ENCODE data around the gene TSC2. TPM values are rescaled to one million over a fixed set of nuclear protein-coding genes. Genes with fewer than 3 reads are reported as not detected.

Gene TSC2
- total RNA-seq, 1 donor from 2014 or later = 23.6 TPM

DNA sequence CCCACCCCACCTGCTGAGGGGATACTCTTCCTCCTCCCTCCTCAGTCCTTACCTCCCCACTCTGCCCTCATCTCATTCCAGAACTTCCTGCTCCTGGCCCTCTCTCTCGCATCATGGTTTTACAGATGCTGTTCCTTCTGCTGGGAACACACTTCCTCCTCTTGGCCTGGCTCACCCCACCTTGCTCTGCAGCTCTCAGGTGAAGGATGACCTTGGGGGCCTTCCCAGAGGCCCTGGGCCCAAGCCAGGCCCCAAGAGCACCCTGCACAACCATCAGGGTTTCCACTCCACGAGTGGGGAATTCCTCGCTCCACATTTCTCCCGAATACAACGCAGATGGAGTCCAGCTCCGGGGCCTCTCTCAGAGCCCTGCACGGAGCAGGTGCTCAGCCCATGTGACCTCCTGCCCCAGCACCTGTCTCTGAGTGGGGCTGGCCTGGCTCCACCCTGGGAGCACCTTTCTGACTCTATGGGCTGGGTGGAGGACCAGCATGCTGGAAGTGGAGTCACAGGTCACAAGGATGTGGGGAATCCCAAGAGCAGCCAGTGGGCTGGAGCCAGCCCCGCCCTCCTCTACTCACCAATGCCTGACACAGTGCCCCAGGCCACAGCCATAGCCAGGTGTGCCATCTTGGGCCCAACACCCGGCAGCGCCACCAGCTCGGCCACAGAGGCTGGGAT, 4.7 kb upstream of the TSC2 start:
- DNase-seq (ENCODE audit: low read depth in 2 of 2) = no peak

DNA sequence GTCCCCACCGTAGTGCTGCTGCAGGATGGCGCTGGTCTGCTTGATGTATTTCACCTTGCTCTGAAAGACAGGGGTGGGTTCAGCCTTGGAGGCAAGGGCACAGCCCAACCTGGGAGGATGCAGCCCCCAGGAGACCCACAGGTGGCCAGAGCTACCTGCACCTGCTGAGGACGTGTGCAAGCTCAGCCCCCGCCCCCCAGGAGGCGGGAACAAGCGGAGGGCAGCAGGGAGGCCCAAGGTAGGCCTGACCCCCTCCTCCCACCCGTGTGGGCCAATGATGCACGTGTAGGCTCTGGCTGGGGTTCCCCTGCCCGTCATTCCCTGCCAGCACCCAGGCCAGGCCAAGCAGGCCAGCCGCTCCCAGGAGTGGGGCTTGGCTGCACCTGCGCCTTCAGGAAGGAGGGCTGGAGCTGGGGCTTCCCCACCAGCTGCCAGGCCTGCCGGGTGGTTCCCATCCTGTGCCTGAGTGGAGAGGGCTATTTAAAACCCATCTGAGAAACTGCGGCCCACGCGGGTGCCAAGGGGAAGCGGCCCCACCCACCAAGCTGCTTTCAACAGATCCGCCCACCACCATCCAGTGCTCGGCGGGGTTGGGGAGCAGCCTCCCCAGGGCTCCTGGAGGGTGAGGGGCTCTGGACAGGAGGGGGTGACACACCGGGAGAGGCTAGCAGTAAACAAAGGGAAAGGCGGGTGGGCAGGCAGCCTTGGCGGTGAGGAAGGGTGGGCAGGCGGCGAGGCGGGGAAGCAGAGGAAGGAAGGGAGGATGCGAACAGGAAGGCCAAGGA, 3.9 kb upstream of the TSC2 start:
- peak in 1 of 2 donors; percentile 79 for DNase-seq (ENCODE audit: low read depth in 2 of 2)

DNA sequence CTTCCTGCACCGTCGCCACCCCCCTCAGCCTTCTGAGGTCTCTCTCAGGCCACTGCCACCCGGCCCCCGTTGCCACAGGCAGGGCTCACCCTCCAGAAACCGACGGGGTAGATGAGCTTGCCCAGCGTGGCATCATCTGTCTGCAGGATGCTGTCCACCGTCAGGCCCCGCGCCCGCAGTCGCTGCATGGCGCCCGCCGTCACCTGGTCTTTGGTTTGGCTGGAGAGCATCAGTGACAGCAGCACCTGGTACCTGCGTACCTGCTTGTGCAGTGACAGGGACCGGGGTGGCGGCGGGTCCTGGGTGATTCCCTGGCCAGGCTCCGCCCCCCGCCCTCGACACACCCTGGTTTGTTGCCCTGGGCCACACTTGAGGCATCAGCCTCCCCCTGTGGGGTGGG, 3.2 kb upstream of the TSC2 start:
- no peak for DNase-seq (ENCODE audit: low read depth in 2 of 2)

DNA sequence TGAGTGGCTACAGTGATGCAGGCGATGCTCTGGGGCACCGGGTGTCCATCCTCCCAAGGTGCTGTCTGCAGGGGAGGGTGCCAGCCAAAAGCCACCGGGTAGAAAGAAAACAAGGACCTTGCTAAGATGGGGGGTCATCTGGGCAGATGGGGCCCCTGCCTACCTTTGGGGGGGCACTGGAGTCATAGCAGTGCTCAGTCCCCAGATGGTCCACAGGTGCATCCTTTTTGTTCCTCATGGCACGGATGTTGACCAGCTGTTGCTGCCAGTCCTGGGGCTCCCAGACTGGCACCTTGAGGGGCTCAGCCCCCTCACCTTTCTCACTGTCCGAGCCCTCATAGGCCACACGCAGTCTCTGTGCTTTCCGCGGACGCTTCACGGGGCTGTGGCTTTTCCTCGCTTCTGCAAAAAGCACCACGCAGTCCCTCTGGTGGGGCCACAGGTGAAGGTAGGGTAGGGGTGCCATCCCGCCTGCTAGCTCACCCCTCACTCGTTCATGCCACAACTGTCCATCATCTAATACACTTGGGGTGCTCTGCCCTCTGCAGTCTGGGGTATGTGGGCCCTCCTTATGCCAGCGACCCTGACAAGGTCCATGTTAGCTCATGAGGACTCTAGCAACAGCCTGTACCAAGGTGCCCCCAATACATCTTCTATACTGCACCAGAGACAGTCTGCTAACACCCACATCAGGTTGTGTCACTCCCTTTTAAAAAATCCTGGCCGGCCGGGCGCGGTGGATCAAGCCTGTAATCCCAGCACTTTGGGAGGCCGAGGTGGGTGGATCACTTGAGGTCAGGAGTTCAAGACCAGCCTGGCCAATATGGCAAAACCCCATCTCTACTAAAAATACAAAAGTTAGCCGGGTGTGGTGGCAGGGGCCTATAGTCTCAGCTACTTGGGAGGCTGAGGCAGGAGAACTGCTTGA, 1.6 kb upstream of the TSC2 start:
- DNase-seq (ENCODE audit: low read depth in 2 of 2) = no peak

DNA sequence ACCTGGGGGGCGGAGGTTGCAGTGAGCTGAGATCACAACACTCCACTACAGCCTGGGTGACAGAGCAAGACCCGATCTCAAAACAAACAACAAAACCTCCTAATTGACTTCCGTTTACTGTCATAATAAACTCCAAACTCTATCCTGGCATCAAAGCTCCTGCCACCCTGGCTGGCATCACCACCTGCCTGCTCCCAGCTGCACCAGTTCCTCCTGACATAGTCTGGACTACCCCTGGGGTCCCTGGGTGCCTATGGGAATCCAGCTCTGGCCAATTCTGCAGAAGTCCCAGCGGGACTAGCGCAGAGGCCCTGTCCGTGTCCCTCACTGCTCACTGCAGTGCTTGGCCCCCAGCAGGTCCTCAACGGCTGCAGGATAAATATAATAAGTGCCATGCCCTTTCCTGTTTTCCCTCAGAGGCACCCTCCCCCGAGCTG, 874 bp upstream of the TSC2 start:
- peak in 1 of 2 donors; percentile 68 for DNase-seq (ENCODE audit: low read depth in 2 of 2)

DNA sequence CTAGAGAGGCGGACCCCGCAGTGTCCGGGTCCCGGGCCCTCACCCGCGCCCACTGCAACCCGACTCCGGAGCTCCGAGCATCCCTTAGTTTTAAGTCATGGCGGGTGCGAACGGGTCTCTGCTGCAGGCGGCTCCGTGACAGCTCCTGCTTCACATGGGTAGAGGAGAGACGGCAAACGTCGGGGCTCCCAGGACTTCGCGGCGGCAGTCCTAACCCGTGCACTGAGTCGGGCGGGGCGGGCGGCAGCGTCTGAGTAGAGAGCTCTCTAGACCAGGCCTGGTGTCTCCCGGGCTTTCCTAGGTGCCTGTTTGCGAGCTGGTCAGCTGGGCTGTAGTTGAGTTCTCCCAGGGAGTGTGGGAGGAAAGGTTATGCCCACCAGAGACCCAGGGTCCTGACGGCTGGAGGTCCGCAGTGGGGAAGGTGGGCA, 345 bp downstream of the TSC2 start:
- DNase-seq (ENCODE audit: low read depth in 2 of 2) = peak in 1 of 2 donors; percentile 28

DNA sequence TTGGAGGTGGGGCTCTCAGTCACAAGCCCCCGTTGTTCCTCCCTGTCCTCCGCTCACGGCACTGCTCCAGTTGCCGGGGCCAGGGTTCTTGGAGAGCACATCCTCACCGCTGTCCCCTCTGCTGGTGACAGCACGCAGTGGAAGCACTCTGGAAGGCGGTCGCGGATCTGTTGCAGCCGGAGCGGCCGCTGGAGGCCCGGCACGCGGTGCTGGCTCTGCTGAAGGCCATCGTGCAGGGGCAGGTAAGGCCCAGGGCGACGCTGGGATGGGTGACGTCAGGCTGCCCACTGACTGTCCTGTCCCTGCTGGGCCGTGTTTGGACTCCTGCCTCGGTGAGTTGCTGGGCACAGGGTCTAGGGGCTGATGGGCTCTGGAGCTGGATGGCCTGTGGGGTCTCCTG, 5.4 kb downstream of the TSC2 start:
- DNase-seq (ENCODE audit: low read depth in 2 of 2) = no peak

DNA sequence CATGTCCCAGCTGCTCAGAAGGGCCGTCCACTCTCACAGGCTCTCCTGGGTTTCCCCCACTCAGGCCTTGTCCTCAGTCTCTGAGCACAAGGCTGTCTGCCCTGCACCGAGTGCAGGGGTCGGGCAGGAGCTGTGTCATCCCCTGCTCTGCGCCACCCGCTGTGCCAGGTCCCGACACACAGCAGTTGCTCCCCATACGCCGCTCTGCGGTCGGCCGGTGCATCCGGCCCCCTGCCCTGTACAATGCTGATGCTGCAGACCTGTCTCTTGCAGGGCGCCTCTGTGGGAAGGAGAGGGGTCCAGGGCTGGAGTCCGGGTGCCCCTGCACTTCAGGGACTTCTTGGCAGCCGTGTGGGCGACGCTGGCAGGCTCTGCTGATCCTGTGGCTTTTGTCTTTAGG, 6.1 kb downstream of the TSC2 start:
- no peak for DNase-seq (ENCODE audit: low read depth in 2 of 2)

DNA sequence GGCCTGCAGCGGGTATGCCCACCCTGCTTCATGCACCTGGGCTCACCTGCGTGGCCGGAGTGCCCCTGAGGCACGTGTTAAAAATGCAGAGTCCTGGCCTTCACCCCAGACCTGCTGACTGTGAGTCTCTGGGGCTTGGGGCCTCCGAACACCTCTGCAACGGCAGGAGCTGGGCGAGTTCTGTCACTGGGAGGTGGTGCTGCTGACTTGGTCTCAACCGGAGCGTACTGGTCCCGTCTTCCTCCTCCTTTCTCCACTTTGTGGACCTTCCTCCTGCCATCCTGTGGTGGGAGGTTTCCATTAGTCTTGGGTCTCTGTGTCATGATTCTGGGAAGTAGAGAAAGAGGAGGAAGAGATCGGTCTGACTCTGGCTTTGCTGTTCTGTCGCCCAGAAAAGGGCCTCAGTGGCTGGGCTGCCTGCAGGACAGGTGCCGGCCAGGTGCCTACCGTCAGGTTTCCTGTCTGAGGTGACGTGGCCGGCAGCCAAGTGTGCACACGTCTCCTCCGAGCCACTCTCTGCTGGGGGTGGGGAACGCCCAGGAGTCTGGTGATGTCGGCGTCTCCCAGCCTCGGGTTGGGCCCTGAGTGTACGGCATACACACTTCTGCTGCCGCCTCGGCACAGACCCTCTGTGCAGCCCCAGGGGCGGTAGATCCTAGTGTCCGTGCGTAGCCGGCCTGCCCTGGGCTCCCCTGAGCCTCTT, 6.9 kb downstream of the TSC2 start:
- no peak for DNase-seq (ENCODE audit: low read depth in 2 of 2)

DNA sequence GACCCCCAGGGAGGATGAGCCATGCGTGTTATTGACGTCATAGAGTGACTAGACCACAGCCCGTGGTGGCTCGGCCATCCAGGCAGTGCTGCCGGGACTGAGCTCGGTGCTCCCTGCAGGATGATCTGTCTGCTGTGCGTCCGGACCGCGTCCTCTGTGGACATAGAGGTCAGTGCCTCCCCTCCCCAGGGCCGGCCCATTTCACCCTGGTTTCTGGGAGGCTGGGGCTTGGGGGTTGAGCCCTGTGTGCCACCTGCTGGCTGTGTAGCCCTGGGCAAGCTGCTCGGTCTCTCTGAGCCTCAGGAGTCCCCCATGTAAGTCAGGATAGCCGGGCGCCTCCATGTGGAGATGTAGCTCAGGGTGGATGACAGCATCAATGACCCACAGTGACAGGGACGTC, 8.3 kb downstream of the TSC2 start:
- peak in 1 of 2 donors; percentile 51 for DNase-seq (ENCODE audit: low read depth in 2 of 2)

DNA sequence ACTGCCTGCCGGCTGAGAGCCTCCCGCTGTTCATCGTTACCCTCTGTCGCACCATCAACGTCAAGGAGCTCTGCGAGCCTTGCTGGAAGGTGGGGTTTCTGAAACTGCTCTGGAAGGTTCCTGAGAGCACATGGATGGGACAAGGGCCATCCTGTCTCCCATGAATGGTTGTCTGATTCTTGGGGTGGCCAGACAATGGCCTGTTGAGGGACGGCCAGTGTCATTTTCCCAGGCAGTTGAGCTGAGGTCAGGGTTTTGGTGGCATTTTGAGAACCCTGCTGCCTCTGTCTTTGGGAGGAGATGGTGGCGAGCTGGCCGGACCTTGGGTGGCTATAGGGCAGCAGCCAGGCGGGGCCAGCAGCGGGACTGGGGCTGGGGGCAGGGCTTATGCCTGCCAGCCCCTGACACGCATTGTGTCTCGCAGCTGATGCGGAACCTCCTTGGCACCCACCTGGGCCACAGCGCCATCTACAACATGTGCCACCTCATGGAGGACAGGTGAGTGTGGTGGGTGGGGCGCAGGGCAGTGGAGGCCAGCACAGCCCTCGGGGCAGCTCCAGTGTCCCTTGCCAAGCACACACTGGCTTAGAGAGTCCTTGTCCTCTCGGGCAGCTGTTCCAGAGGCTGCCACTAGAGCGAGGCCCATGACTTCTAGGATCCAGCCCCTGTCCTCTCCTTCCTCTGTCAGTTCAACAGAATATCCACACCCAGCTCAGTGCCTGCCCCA, 9.1 kb downstream of the TSC2 start:
- DNase-seq (ENCODE audit: low read depth in 2 of 2) = no peak

DNA sequence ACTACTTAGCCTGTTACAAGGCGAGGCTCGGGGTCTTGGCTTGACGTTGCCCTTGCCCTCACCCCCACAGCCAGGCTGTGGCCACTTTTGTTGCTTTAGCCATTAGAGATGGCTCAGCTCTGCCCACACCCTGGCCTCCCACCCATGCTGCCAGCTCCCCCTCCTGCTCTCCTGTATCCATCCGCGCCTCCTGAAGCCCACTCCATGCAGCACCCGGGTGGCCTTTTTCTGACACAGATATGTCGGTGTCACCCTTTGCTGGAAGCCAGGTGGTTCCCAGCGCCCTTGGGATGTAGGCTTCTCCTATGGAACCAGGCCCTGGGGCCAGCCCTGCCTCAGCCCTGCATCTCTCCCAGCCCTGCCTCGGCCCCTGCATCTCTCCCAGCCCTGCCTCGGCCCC, 9.7 kb downstream of the TSC2 start:
- no peak for DNase-seq (ENCODE audit: low read depth in 2 of 2)

DNA sequence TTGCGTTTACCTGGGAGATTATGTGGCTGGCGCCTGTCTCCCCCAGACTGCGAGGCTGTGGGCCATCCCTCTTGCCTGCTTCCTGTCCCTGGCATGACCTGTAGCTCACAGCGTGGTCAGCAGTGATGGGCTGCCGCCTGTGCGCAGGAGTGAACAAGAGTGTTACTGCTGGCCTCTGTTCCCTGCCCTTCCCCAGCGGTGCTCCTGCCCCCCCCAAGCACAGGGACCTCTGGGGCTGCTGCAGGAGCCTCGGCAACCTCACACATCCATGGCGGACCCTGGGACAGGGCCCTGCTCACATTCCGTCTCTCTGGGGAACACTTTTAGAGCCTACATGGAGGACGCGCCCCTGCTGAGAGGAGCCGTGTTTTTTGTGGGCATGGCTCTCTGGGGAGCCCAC, 10.6 kb downstream of the TSC2 start:
- no peak for DNase-seq (ENCODE audit: low read depth in 2 of 2)

DNA sequence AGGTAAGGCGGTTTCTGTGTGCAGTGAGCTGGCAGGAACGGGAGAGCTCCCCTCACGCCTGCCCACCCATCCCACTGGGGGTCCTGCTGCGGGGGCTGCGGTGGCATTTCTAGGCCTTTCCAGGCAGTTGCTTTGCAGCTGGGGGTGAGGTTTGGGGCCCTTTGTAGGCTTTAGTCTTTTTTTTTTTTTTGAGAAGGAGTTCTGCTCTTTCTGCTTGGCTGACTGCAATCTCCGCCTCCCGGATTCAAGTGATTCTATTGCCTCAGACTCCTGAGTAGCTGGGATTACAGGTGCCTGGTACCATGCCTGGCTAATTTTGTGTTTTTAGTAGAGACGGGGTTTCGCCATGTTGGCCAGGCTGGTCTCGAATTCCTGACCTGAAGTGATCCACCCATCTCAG, 11.1 kb downstream of the TSC2 start:
- DNase-seq (ENCODE audit: low read depth in 2 of 2) = no peak

DNA sequence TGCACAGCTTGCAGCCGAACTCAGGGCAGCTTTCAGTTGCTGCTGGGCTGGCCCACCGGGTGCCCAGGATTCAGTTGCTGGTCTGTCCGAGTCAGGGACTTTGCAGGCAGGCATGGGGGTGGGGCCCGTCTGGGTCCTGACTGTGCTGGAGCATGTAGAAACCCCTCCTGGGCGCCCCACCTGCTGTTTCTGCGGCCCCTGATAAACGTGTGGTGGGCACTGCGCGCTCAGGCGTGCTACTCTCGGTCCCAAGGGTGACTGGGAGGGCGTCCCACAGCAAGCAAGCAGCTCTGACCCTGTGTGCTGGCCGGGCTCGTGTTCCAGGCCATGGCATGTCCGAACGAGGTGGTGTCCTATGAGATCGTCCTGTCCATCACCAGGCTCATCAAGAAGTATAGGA, 12.6 kb downstream of the TSC2 start:
- no peak for DNase-seq (ENCODE audit: low read depth in 2 of 2)

DNA sequence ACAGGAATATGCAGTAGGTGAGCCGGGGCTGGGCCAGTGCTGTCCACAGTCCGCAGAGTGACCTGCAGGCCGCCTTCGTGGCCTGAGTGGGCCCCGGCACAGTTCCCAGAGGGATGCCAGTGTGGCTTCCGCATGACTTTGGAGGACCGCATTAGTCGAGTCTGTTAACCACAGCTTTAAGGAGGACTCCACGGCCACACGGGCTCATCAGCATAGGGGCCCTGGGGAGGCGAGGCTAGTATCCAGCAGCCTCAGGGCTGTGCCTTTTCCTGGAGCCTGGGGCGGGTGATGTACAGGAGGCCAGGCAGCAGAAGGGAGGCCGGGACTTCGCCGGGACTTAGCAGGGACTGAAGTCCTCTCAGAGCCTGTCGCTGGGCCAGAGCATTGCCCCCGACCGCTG, 13.2 kb downstream of the TSC2 start:
- no peak for DNase-seq (ENCODE audit: low read depth in 2 of 2)

DNA sequence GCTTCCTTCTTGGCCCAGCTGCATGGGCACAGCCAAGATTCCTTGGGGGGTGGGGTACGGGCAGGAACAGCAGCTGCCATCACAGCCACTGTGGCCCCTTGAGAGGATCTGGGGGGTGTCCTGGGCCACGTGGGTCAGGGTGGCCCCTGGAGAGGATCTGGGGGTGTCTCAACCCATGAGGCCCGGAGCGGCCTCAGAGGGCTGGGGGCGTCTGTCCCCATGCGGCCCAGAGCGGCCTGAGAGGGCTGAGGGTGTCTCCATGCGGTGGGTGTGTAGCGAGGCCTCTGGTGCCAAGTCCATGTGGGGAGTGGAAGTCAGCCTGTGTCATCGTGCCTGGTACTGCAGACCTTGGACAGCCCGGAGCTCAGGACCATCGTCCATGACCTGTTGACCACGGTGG, 13.7 kb downstream of the TSC2 start:
- no peak for DNase-seq (ENCODE audit: low read depth in 2 of 2)

DNA sequence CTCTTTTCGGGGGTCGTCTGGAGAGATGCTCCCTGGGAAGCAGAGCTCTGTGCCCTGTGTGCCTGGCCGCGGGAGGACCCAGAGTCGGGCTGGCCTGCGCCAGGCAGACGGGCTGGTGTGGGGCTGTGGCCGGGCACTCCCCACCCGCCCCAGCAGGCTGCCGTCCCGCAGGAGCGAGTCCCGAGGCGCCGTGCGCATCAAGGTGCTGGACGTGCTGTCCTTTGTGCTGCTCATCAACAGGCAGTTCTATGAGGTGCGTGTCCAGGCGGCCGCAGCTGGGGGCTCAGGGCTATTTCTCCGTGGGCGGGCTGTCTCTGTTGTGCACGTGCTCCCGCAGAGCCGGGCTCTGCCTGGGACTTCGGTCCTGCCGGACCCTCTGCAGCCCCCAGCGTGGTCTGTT, 15.0 kb downstream of the TSC2 start:
- DNase-seq (ENCODE audit: low read depth in 2 of 2) = no peak

DNA sequence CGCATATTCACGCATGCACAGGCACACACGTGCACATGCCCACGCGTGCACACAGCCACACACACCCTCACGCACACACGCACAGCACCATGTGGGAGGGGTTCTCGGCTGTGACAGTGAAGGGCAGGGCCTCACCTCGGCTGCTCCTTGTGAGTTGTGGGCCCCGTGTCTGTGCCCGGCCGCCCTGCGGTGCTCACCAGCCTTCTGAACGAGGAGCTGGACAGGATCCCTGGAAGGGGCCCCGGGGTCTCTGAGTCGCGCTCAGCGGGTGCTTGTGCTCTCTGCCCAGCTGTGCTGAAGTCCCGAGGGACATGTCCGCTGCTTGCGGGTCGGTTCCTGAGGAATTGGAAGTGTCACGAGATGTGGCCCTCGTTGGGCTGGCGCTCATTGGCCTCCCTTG, 16.1 kb downstream of the TSC2 start:
- DNase-seq (ENCODE audit: low read depth in 2 of 2) = no peak

DNA sequence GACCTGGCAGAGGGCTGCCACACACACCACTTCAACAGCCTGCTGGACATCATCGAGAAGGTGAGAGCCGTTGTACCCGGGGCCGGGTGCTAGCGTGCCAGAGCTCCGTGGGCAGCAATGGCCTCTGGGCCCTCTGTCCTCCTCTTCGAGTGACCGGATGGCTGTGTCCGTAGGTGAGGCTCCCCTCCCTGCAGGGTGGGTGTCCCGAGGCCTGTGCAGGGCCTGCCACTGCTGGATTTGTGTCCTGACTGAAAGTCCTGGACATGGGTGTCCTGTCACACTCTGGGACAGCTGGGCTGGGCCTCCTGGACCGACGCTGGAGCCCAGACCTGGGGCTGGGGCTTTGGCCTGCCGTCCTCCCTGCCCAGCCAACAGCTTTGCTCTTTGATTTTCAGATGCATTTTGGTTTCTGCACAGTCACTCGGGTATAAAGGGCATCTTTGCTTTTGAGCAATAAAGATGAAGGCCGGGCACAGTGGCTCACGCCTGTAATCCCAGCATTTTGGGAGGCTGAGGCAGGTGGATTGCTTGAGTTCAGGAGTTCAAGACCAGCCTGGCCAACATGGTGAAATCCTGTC, 16.7 kb downstream of the TSC2 start:
- no peak for DNase-seq (ENCODE audit: low read depth in 2 of 2)

Measured in dermis microvascular lymphatic vessel endothelial cell (primary cell).